ENCODE data around the gene SLC38A11. TPM values are rescaled to one million over a fixed set of nuclear protein-coding genes. Genes with fewer than 3 reads are reported as not detected.

SLC38A11 gene
- total RNA-seq, 1 experiment from 2014 or later, result not detected

DNA sequence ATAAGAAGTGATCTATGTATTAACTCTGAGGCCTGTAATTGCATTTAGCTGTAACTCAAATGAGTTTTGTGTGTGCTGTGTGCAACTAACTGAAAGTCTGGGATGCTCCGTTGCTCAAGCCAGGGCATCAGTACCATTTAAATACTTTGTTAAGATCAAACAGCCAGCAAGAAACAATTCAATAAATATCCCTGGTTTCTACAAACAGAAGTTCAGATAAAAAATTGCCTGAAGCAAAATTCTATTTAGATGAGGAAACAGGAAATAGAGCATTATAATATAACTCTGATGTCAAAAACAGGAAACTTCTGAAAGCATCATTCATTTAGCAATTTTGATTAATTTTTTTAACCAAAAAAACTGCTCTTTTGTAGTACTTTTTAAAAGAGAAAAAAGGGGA lies 18.9 kb upstream of the SLC38A11 start:
- no peak for DNase-seq (ENCODE audit: extremely low read depth, low read depth)

DNA sequence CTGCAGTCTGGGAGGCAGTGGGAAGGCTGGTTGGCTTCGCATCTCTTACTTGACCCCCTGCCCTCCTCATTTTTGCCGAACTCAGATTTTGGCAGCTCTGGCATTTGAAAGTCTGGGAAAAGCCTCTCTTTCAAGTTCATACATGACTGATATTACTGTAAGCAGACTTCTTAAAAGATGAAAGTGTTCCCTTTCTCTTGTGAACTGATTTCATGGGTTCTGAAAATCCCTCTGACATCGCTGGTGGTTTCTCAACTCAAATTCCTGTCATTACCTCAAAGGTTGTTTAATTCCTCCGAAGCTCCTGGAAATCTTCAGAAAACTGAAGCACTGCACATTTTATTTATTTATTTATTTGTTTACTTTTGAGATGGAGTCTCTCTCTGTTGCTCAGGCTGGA lies 16.9 kb upstream of the SLC38A11 start:
- DNase-seq (ENCODE audit: extremely low read depth, low read depth), result no peak

DNA sequence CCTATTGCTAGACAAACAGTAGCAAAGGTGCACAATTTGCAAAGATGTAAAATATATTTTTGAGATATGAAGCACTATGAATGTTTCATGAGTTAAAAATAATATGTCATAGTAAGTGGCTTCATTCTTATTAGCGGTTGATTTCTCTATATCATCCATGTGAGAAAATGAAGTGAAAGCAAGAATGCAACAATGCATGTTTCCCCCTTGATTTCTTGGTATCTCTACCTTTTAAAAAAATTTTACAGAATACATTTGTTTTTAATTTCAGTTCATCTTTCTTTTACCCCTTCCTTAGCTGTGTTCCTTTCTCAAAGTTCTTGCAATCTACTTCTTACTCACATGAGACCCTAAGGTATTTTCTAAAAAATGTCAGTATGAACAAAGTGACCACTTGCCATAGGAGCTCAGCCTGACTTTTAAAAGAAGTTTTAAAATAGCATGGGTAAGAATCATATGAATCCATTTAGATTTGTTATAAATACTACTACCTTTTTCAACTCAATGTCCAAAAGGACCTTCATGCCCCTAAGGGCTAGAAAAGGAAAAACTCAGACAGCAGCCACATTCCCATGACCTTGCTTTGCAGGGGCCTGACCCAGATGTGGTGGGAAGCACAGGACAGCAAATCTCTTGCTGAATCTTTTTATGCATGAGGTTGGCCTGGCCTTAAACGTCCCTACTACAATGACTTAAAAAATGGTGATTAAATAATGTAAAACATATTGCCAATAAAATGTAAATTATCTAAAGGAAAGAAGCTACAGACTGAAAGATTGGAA lies 14.8 kb upstream of the SLC38A11 start:
- no peak for DNase-seq (ENCODE audit: extremely low read depth, low read depth)

DNA sequence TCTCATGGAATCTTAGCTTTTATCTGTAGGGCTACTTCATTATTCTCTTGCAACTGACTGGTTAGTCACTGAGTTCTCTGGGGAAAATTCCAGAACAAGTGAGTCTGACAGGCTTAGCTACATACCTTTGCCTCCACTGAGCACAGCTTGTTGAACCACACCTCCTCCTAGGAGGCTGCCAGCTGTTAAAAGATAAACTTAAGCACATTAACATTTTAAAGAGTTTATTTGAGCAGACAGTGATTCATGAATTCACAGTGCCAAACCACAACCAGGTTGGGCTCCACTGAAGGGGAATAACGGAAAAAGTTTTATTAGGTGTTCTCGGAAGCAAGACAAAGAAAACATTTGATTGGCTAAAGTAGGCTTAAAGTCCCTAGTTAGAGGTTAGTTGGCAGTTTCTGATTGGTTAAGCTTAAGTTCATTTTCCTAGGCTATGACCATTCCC lies 12.5 kb upstream of the SLC38A11 start:
- no peak for DNase-seq (ENCODE audit: extremely low read depth, low read depth)

DNA sequence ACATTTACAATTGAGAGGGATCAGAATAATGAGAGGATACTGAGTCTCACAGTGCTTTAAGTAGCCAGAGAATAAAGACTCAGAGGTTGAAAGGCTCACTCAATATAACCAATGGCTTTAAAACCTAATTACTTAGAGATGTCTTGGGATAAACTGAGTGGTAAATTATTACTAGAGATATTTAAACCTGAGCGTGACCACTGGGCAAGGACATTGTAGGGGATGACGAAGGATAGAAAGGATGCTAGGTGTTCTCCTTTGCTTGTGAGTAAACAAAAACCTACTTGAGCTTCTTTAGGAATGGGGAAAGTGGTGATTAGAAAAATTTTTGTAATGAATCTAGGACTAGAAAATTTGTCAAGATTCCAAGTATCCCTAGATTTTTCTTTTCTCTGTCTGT lies 12.0 kb upstream of the SLC38A11 start:
- no peak for DNase-seq (ENCODE audit: extremely low read depth, low read depth)

DNA sequence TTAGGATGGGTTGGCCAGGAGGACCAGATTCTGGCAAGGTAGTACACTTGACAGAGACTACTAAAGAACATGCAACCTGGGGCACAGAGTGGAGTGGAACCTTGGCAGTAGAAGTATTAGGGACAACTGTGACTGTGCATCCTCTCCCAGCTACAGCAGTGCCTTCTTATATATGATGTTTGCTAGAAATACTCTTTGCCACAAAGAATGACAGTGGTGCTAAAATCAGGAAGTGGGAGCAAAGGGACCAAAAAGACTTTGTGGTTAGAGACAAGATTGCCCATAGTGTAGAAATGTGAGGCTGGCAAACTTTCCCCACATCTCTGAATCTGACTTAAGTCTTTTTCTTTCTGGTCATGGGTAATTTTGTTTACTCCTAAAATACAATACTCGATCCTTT lies 9.4 kb upstream of the SLC38A11 start:
- no peak for DNase-seq (ENCODE audit: extremely low read depth, low read depth)

DNA sequence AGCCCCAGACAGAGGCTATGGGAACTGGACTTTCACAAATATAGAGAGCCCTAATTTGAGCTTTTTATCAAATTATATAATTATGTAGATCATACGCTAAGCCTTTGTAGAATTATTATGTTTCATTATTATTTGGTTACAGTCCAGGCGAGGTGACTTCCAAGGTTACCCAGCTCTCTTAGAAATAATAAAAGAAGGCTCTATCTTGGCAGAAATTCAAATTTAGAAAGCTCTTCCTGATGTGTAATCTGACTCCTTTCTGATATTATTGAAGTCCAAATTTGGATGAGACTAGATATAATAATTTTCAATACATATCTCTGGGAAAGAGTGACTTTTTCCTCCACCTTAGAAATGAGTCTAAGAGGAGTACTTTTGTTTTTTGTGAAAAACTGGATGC lies 4.8 kb upstream of the SLC38A11 start:
- no peak for DNase-seq (ENCODE audit: extremely low read depth, low read depth)

DNA sequence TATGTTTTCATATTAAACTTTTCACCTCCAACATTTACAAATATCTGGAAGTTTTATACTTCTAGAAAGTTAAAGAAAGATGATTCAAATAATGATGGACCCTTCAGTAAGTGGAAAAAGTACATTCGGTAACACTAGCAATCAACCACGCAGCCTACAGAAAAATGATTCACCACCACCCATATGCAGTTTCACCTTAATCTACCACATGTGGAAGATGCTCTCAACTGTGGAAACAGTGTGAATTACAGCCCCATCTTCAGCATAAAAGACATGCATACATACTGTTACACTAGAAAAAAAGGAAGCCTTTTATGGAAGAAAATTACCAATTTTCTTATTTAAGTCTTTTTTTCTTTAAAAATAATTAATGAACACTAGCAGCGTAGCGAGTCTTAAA lies 1.1 kb downstream of the SLC38A11 start:
- DNase-seq (ENCODE audit: extremely low read depth, low read depth), result no peak

DNA sequence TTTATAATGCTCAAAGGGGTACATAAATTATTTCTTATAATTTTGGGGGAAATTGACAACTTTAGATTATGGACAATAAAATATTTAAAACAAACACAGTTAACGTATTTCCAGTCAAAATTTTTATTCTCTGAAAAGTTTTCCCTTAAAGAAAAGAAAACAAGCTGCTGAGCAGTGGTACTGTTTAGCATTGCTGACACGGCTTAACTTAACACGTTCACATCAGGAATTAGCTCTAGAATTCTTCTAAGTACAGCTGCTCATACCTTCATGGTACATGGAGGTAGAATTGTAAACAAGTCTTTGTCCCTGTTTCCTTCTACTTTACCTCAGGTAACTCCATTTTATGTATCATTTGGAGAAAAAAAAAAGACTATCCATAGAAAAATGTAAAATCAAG lies 2.0 kb downstream of the SLC38A11 start:
- DNase-seq (ENCODE audit: extremely low read depth, low read depth), result no peak

DNA sequence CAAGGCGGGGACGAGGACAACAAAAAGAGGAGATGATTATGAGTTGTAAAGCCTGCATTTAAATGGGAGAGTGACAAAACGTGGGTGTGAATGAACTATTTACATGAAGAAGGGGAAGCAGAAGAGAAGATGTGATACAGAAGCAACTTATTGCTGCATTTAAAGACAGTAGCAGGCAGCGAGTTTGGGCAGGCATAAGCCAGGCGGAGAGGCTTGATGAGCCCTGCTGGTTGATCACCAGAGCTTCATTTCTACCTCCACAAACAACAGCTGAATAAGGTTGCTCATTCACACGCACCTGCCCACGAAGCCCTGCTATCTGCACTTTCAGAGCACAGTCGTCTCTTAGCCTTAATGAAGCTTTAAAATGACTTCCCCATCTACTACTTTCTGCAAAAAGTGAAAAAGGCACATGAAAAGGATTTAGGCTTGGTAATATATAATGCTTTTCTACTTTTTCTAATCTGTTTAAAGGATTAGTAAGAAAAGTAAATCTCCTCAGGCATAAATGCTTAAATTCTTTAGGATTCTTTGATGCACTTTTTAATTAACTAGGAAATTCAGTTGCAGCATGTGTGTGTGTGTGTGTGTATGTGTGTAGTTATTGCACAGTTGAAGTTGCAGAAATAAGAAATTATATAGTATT lies 3.1 kb downstream of the SLC38A11 start:
- no peak for DNase-seq (ENCODE audit: extremely low read depth, low read depth)

DNA sequence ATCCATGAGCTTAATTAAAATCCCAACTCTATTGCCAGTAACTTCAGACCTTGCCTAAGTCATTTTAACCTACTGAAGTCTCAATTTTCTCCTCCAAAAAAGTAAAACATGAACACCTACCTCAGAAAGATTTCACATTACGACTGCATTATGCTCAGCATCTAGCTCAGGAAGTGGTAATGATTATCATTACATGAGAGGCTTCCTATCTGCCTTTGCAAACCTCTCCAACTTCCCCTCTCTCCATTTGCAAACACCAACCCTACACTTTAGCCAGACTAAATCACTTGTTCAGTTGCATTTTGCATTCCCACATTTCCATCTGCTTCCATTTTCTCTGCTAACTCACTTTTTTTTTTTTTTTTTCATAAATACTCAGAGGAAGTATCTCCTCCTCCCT lies 6.8 kb downstream of the SLC38A11 start:
- DNase-seq (ENCODE audit: extremely low read depth, low read depth), result no peak

DNA sequence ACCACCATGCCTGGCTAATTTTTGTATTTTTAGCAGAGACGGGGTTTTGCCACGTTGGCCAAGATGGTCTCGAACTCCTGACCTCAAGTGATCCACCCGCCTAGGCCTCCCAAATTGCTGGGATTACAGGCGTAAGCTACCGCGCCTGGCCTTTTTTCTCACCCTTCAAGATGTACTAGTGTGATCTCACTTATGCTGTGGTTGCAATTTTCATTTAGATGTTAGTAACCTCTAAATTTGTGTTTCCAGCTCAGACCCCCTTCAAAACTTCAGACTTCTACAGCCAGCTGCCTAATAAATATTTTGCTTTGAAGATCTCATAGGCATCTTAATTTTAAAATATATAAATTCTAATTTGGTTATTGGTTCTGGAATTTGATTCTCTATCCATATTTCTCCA lies 8.0 kb downstream of the SLC38A11 start:
- DNase-seq (ENCODE audit: extremely low read depth, low read depth), result no peak

DNA sequence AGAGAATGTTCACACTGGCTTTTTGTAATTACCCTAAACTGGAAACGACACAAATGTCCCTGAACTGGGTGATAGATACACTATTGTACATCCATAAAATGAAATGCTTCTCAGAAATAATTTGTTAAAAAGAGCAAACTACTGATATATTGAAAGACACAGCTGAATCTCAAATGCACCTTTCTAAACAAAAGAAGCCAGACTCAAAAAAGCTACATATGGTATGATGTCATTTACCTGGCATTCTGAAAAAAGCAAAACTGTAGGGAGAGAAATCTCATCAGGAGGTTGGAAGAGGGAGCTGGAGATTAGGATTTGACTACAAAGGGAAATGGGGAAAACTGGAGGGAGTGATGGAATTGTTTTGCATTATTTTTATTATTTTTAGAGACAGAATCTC lies 12.0 kb downstream of the SLC38A11 start:
- no peak for DNase-seq (ENCODE audit: extremely low read depth, low read depth)

DNA sequence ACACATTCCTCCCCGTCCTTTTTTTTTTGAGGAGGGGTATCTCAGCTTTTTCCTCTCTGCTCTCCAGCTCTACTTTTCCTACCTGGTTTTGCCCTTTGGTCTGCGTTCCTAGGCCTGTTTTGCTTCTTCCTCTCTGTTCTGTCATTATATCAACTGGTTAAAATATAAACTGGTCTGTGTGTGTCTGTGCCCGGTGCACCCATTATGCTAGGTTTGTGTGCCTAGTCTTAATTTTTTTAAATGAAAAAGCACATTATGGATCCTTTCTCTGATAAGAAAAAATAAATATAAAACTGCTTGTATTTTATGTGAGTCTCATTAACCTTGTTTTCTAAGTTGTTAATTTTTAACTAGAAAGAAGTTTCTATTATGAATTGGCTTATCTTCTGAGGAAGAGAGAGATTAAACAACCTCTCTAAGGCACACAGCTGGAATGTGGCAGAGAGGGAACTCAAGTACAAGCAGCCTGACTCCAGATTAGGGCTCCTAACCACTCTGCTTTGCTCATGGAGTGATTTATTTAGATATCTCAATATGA lies 17.4 kb downstream of the SLC38A11 start:
- no peak for DNase-seq (ENCODE audit: extremely low read depth, low read depth)

DNA sequence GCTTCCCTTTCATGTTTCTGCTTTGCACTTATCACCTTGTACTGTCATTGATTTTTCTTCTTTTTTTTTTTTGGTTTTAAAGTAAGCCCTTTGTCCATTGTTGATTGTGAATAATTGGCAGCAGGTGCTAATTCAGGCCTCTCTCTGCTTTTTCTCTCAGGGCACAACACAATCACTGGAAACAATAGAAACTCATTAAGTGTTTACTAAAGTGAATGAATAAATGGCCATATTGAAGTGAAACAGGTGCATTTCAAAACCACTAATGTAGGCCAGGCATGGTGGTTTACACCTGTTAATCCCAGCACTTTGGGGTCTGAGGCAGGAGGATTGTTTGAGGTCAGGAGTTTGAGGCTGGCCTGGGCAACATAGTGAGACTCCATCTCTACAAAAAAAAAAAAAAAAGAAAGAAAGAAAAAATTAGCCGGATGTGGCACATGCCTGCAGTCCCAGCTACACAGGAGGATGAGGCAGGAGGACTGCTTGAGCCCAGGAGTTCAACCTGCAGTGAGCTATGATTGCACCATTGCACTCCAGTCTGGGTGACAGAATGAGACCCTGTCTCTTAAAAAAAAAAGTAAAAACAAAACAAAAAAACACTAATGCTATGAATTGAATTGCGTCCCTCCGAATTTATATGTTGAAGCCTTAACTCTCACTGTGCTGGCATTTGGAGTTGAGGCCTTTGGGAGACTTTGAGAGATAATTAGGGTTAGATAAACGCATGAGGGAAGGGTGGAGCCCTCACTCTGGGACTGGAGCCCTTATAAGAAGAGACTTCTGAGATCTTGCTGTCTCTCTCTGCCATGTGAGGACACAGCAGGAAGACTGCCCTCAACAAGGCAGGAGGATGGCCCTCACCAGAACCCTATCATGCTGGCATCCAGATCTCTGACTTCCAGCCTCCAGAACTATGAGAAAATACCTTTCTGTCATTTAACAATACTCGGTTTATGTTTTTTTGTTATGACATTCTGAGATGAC lies 19.9 kb downstream of the SLC38A11 start:
- no peak for DNase-seq (ENCODE audit: extremely low read depth, low read depth)

DNA sequence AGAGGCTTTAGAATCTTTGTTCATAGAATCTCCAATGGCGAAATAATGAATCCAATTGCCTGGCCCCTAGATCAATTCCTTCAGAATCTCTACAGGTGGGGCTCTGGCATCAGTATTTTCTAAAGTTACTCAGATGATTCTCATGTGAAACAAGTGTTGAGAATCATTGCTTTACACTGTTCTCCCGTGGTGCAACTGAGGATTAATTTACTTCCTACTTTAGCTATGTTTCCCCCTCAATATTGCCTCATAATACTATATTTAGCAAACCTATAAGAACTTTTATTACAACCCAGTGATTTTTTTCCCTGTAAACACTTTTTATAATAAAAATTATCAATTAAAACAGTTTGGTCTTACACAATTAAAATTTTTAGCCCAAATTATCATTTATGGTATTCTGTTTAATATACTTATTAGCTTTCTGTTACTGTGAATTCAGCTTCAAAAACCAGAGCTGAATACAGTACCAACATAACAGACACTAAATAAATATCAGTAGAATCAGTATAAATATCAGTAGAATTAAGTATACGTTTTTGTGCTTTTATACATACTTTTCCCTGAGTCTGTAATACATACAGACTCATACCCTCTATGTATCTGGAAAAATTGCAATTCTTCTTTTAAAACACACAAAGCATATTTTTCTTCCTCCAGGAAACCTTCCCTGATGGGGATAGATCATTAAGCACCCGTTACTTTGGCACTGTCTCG lies 20.8 kb downstream of the SLC38A11 start:
- DNase-seq (ENCODE audit: extremely low read depth, low read depth), result no peak

DNA sequence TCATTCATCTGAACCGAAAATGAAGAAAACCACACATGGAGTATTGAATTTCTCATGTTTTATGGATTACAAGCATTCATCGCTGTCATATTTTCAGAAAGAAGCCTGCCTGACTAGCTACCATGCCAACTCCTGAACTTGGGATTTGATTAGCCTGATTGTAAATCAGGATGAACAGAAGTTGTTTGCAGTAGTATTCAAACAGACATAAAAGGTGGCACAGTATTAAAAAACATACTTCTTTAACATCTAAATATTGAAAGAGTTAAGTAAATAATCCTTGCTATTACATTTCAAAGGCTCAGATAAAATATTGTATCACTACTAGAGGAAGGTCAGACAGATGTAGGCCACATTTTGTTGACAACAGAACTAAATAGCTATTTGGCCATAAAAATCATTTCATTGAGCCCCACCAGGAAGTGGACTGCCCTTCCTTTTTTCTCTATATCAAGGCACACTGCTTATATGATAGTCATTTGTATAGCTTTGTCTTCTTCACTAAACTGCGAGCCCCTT lies 21.6 kb downstream of the SLC38A11 start:
- DNase-seq (ENCODE audit: extremely low read depth, low read depth), result no peak

DNA sequence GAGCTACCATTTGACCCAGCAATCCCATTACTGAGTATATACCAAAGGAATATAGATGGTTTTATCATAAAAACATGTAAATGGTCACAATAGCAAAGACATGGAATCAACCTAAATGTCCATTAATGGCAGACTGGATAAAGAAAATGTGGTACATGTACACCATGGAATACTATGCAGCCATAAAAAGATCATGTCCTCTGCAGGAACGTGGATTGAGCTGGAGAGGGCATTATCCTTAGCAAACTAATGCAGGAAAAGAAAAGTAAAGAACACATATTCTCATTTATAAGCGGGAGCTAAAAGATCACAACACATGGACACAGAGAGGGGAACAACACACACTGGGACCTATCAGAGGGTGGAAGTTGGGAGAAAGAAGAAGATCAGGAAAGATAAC lies 22.9 kb downstream of the SLC38A11 start:
- DNase-seq (ENCODE audit: extremely low read depth, low read depth), result no peak

DNA sequence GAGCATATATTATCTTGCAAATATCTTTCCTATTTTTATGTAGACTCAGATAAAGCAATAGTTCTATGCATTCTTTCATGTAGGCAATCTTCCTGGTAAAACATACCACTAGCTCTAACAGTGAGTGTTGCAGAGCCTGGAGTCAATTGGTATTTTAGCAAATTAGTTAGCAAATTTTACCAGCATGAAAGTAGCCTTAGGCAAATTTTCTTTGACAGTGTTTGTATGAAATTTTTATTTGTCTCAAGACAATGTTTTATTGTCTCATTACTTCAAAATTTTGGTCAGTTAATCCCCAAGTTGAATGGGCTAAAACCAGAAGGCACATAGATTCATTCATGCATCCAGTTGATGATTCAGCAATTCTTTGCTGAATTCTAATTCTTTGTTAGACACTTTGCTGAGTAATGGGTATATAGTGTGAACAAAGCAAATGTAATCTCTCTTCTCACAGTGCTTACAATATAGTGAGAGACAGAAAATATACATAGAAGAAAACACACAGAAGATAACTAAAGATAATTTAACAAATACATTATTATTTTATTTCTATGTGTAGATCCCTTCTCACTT lies 27.1 kb downstream of the SLC38A11 start:
- DNase-seq (ENCODE audit: extremely low read depth, low read depth), result no peak

DNA sequence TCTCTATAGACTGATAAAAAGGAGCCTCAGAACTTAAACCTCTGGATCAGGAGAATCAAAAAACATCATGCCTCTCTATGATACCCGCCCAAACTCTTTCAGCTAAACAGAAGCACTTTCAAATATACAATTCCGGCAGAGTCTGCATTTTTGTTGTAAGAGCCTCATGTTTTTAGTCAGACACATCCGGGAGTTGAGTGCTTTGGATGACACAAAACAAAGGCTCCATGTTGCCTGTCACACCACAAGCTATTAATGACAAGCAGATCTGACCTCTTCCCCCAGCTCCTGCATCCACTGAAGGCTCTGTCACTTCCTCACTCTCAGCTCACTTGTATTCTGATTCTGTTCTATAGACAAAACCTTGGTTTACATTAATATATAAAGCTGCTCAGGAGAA lies 33.2 kb downstream of the SLC38A11 start:
- DNase-seq (ENCODE audit: extremely low read depth, low read depth), result no peak

Measured in NCI-H460 (cell line).